Activated CD8-positive, alpha-beta memory T cell treated with anti-CD3 and anti-CD28 coated beads, Interleukin-2, amount 10 ng/mL, durations not matched to agents 7 days and 5 days (primary cell): ENCODE data around the gene ZDHHC11B. TPM values are rescaled to one million over a fixed set of nuclear protein-coding genes. Genes with fewer than 3 reads are reported as not detected.
"Not testable (repeated sequence)": the region's sequence is repeated elsewhere in the genome, so short reads cannot be mapped to it uniquely, and the experiment has no call there.

ENCODE experiments used
- ATAC-seq: fragments of 150-1000 bp; cut with Tn5 transposase; one replicate; pipeline ENCODE4 v1.10.0; 2021; ENCODE audit warnings: moderate library complexity
- CTCF ChIA-PET: fragments of 350-600 bp; sonication (Branson Sonifier 250); formaldehyde crosslinking; loops from one replicate; lab custom pipeline; 2021; ENCODE audit warnings: antibody characterized with exemption; lab: Charles Lee
- DNase-seq: peaks from one replicate; pipeline ENCODE4 v3.0.0-alpha.2; 2020
- H3K27ac Mint-ChIP-seq: one replicate; pipeline ENCODE4 v1.8.0; 2021; ENCODE audit warnings: mild to moderate bottlenecking, mixed read lengths
- H3K27me3 Mint-ChIP-seq: one replicate; pipeline ENCODE4 v1.8.0; 2021; ENCODE audit warnings: mixed read lengths
- H3K36me3 Mint-ChIP-seq: one replicate; pipeline ENCODE4 v1.8.0; 2021; ENCODE audit warnings: mild to moderate bottlenecking, mixed read lengths
- H3K4me1 Mint-ChIP-seq: one replicate; pipeline ENCODE4 v1.8.0; 2021; ENCODE audit warnings: mixed read lengths
- H3K4me3 Mint-ChIP-seq: one replicate; pipeline ENCODE4 v1.8.0; 2021; ENCODE audit warnings: mild to moderate bottlenecking, moderate library complexity, mixed read lengths
- H3K9me3 Mint-ChIP-seq: one replicate; pipeline ENCODE4 v1.8.0; 2022; ENCODE audit warnings: low read depth, mixed read lengths
- total RNA-seq, 2 experiments: library from RNA; stranded (reverse); gene quantifications; one replicate each; pipeline ENCODE4 v1.2.3, GENCODE V29; 2021

Gene ZDHHC11B
- total RNA-seq, 2 experiments from 2014 or later = 0.21 TPM; not detected in 1

GRCh38 chr5:748011-748980, 36.2 kb downstream of the ZDHHC11B start:
- H3K9me3 Mint-ChIP-seq, H3K27ac Mint-ChIP-seq, ATAC-seq, H3K36me3 Mint-ChIP-seq, H3K4me3 Mint-ChIP-seq, DNase-seq, H3K27me3 Mint-ChIP-seq, CTCF ChIA-PET, H3K4me1 Mint-ChIP-seq: not testable (repeated sequence)

- CTCF ChIA-PET, H3K27me3 Mint-ChIP-seq, H3K4me3 Mint-ChIP-seq, ATAC-seq, H3K9me3 Mint-ChIP-seq, H3K27ac Mint-ChIP-seq, H3K4me1 Mint-ChIP-seq, DNase-seq, H3K36me3 Mint-ChIP-seq: not testable (repeated sequence)
Observed at GRCh38 chr5:747303-747844, 37.2 kb downstream of the ZDHHC11B start.

- no peaks in the 10 kb centered on the region for H3K9me3 Mint-ChIP-seq
- ATAC-seq (no peak), DNase-seq (no peak)
- H3K4me1 Mint-ChIP-seq = peaks cover 2% of the 10 kb centered on the region
- H3K36me3 Mint-ChIP-seq = no peaks in the 10 kb centered on the region
- no peak overlapping the region for H3K27ac Mint-ChIP-seq
- H3K27me3 Mint-ChIP-seq = peaks cover 5% of the 10 kb centered on the region
- no peak overlapping the region for H3K4me3 Mint-ChIP-seq
- CTCF ChIA-PET = no interaction called here
Observed at GRCh38 chr5:746258-746761, 38.2 kb downstream of the ZDHHC11B start.

- CTCF ChIA-PET, H3K36me3 Mint-ChIP-seq, H3K4me3 Mint-ChIP-seq: not testable (repeated sequence)
Observed at GRCh38 chr5:745272-746142, 39.0 kb downstream of the ZDHHC11B start.

GRCh38 chr5:743696-744404, 40.7 kb downstream of the ZDHHC11B start:
- DNase-seq, H3K4me3 Mint-ChIP-seq, H3K9me3 Mint-ChIP-seq, H3K4me1 Mint-ChIP-seq, CTCF ChIA-PET, H3K36me3 Mint-ChIP-seq, H3K27me3 Mint-ChIP-seq, ATAC-seq, H3K27ac Mint-ChIP-seq: not testable (repeated sequence)

More at GRCh38 chr5:745272-746142, 39.0 kb downstream of the ZDHHC11B start:
- H3K27me3 Mint-ChIP-seq, H3K9me3 Mint-ChIP-seq, ATAC-seq, DNase-seq, H3K4me1 Mint-ChIP-seq, H3K27ac Mint-ChIP-seq: not testable (repeated sequence)

GRCh38 chr5:742276-742675, 42.3 kb downstream of the ZDHHC11B start:
- H3K4me1 Mint-ChIP-seq, ATAC-seq, H3K4me3 Mint-ChIP-seq, H3K27ac Mint-ChIP-seq, DNase-seq, H3K36me3 Mint-ChIP-seq, CTCF ChIA-PET, H3K9me3 Mint-ChIP-seq: not testable (repeated sequence)
- peaks cover 11% of the 10 kb centered on the region for H3K27me3 Mint-ChIP-seq

- H3K27me3 Mint-ChIP-seq, H3K36me3 Mint-ChIP-seq, H3K27ac Mint-ChIP-seq, ATAC-seq, CTCF ChIA-PET, H3K4me1 Mint-ChIP-seq, H3K4me3 Mint-ChIP-seq, DNase-seq, H3K9me3 Mint-ChIP-seq: not testable (repeated sequence)
Observed at GRCh38 chr5:734145-734544, 50.4 kb downstream of the ZDHHC11B start.

- not testable (repeated sequence) for H3K36me3 Mint-ChIP-seq, ATAC-seq
Observed at GRCh38 chr5:732754-733454, 51.6 kb downstream of the ZDHHC11B start.

GRCh38 chr5:729225-729624, 55.3 kb downstream of the ZDHHC11B start:
- H3K9me3 Mint-ChIP-seq, DNase-seq, H3K4me1 Mint-ChIP-seq, H3K4me3 Mint-ChIP-seq, CTCF ChIA-PET, H3K27me3 Mint-ChIP-seq, H3K27ac Mint-ChIP-seq, H3K36me3 Mint-ChIP-seq, ATAC-seq: not testable (repeated sequence)

More at GRCh38 chr5:732754-733454, 51.6 kb downstream of the ZDHHC11B start:
- DNase-seq, H3K9me3 Mint-ChIP-seq, H3K27ac Mint-ChIP-seq, CTCF ChIA-PET, H3K4me1 Mint-ChIP-seq, H3K27me3 Mint-ChIP-seq, H3K4me3 Mint-ChIP-seq: not testable (repeated sequence)

GRCh38 chr5:727087-727486, 57.4 kb downstream of the ZDHHC11B start:
- H3K4me3 Mint-ChIP-seq, CTCF ChIA-PET, H3K27ac Mint-ChIP-seq, DNase-seq, H3K36me3 Mint-ChIP-seq, ATAC-seq, H3K27me3 Mint-ChIP-seq, H3K4me1 Mint-ChIP-seq, H3K9me3 Mint-ChIP-seq: not testable (repeated sequence)

- CTCF ChIA-PET, H3K4me1 Mint-ChIP-seq, H3K9me3 Mint-ChIP-seq, DNase-seq, H3K4me3 Mint-ChIP-seq, H3K27ac Mint-ChIP-seq, ATAC-seq, H3K36me3 Mint-ChIP-seq: not testable (repeated sequence)
- H3K27me3 Mint-ChIP-seq = peaks cover 18% of the 10 kb centered on the region
Observed at GRCh38 chr5:723865-724264, 60.7 kb downstream of the ZDHHC11B start.

- not testable (repeated sequence) for ATAC-seq
Observed at GRCh38 chr5:723309-723708, 61.2 kb downstream of the ZDHHC11B start.

More at GRCh38 chr5:723309-723708, 61.2 kb downstream of the ZDHHC11B start:
- H3K9me3 Mint-ChIP-seq, H3K4me1 Mint-ChIP-seq, DNase-seq, H3K36me3 Mint-ChIP-seq, H3K27ac Mint-ChIP-seq, CTCF ChIA-PET, H3K4me3 Mint-ChIP-seq: not testable (repeated sequence)
- peaks cover 20% of the 10 kb centered on the region for H3K27me3 Mint-ChIP-seq
